IPS-18c (cell line): ENCODE data around the gene YPEL3.
A peak's percentile ranks its signal among the peaks of the same experiment; 100 is the strongest.
"Not testable (repeated sequence)": the region's sequence is repeated elsewhere in the genome, so short reads cannot be mapped to it uniquely, and the experiment has no call there.

Experiments
- H3K4me3 ChIP-seq: 2 replicates; pipeline ENCODE4 v1.7.0; 2013; ENCODE audit warnings: low read depth, mild to moderate bottlenecking, low read length, moderate library complexity; ENCODE audit not compliant: insufficient read depth
- H3K9me3 ChIP-seq: one replicate; pipeline ENCODE4 v1.6.1; 2013; ENCODE audit warnings: mild to moderate bottlenecking, low read length, moderate library complexity; ENCODE audit not compliant: control insufficient read depth, insufficient read depth

YPEL3 gene

GRCh38 chr16:30121741-30122571 is 25.9 kb upstream of the YPEL3 start:
- no peaks in the 10 kb centered on the region for H3K9me3 ChIP-seq
- peak overlapping the region; percentile 74 for H3K4me3 ChIP-seq

GRCh38 chr16:30120340-30121105 is 24.5 kb upstream of the YPEL3 start:
- no peaks in the 10 kb centered on the region for H3K9me3 ChIP-seq
- no peak overlapping the region for H3K4me3 ChIP-seq

DNA sequence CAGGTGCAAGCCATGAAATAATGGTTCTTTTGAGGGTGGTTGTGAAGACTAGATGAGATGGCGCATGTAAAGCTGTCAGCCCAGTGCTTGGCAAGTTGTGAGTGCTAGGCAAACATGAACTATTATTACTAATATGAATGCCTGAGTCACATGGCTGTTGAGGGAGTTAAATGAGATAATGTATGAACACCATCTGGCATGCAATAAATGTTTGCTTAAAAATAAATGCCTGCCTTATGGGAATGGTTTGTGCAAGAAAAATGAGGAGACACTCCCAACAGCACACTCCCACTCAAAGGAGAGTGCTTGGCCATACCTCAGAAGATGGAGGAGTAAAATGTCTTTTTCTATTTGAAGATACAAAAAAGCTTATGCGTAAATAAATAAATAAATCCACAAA is 23.4 kb upstream of the YPEL3 start:
- Histone ChIP-seq H3K9me3 (no peaks in the 10 kb centered on the region), H3K4me3 (no peak overlapping the region)

DNA sequence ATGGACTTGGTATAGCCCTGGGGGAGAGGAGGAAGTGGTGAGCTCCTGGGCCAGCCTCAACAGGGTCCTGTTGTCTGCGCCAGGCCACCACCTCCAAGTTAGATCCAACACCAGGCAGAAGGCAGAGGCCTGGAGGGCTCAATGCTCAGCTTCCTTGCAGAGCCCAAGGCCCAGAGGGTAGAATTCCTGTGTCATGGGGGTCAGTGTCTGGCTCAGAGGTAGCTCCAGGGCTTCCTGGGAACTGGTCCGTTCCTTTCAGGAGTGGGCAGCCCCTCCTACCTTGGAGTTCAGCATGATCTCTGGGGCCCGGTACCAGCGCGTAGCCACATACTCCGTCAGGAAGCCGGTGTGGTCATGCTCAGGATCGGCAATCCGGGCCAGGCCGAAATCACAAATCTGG is 21.8 kb upstream of the YPEL3 start:
- no peak overlapping the region for H3K4me3 ChIP-seq
- no peaks in the 10 kb centered on the region for H3K9me3 ChIP-seq

GRCh38 chr16:30116291-30117207 is 20.5 kb upstream of the YPEL3 start:
- no peak overlapping the region for H3K4me3 ChIP-seq

DNA sequence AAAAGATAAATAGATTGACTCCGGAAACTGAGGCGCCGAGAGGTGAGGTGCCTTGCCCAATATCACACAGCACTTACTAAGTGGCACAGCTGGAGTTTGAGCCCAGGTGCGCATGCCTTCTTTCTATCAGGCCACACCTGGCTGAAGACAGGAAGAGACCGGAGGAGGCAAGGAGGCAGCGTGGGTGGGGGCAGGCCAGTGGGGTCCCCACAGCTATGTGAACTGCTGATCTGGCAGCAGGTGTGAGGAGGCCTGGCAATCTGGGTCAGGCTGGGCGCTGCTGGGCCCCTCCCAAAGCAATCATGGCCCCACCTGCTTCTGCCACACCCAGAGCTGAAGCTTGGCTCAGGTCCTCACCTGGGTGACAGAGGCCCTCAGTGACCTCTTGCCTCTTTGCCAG is 19.2 kb upstream of the YPEL3 start:
- Histone ChIP-seq H3K4me3 (no peak overlapping the region), H3K9me3 (no peaks in the 10 kb centered on the region)

More at GRCh38 chr16:30116291-30117207, 20.5 kb upstream of the YPEL3 start:
- no peaks in the 10 kb centered on the region for H3K9me3 ChIP-seq

DNA sequence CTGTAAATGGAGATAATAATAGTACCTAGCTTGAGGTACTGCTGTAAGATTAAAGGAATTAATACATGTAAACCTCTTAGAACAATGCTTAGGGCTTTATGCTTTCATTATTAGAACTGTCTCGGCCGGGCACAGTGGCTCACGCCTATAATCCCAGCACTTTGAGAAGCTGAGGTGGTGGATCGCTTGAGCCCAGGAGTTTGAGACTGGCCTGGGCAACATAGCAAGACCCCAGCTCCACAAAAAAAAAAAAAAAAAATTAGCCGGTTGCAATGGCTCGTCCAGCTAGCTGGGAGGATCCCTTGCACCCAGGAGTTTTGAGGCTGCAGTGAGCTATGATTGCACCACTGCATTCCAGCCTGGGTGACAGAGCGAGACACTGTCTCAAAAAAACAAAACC is 18.8 kb upstream of the YPEL3 start:
- not testable (repeated sequence) for H3K9me3 ChIP-seq, H3K4me3 ChIP-seq

- no peak overlapping the region for H3K4me3 ChIP-seq
- no peaks in the 10 kb centered on the region for H3K9me3 ChIP-seq
Observed at GRCh38 chr16:30114411-30114810, 18.4 kb upstream of the YPEL3 start.

- H3K4me3 ChIP-seq, result no peak overlapping the region; the same call in 1 of the 2 replicates
- no peaks in the 10 kb centered on the region for H3K9me3 ChIP-seq
Observed at GRCh38 chr16:30113711-30114333, 17.8 kb upstream of the YPEL3 start.

GRCh38 chr16:30113031-30113710 is 17.2 kb upstream of the YPEL3 start, which contains the start of gene GDPD3:
Gene GDPD3, minus strand, starts transcription at chr16:30113537. Its CDS starts 59 bp downstream, at chr16:30113478.
- H3K4me3 ChIP-seq, result no peak within 1 kb of the TSS; the same call in 1 of the 2 replicates

DNA sequence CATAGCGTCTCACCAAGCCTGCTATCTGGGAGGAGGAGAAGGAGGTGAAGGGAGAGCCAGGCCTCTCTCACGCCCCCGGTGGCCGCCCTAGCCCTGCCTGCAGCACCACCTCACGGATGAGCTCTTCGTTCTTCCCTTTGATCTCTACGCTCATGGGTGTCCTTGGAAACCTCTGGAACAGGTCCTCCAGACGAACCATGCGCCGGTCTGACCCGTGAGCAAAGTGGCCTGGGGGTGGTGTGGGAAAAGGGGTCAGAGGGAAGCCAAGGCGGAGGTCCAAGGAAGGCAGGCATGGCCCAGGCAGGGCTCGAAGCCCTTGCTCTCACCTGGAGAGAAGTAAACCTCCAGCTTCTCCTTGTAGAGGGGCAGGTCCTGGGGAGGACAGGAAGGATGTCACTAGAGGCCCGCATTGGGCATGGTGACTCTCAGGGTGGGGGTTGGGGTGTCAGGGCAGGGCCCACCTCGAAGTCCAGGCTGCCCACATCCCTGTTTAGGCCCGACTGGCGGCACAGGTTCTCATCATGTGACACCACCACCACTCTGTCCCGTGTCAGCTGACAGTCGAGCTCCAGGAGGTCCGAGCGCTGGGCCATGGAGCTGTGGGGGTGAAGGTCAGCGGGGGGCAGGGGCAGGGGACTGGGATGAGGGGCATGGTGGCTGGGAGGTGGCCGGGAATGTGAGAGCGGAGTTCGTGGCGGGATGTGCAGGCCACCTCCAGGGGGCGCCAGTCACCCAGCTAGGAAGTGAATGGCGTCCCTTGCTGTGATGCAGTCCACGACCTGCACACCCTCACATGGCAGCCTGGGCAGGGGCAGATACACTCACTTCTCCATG is 16.4 kb upstream of the YPEL3 start:
- Histone ChIP-seq H3K4me3 (no peak overlapping the region), H3K9me3 (no peaks in the 10 kb centered on the region)

More at GRCh38 chr16:30113031-30113710, 17.2 kb upstream of the YPEL3 start, which contains the start of gene GDPD3:
- no peaks in the 10 kb centered on the region for H3K9me3 ChIP-seq

DNA sequence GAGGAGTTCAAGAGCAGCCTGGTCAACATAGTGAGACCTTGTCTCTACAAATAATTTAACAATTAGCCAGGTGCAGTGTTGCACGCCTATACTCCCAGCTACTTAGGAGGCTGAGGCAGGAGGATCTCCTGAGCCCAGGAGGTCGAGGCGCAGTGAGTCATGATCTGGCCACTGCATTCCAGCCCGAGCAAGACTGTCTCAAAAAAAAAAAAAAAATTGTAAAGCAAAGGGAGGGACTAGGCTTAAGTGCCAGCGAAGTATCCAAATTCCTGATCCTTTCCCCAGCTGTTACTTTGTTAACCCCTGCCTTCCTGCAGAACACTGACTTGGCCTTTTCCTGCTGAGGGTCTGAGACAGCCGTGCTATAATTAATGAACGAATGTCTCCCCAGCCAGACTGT is 14.6 kb upstream of the YPEL3 start:
- Histone ChIP-seq H3K9me3 (no peaks in the 10 kb centered on the region), H3K4me3 (no peak overlapping the region)

GRCh38 chr16:30108059-30108850 is 12.2 kb upstream of the YPEL3 start:
- H3K4me3 ChIP-seq, result no peak overlapping the region
- H3K9me3 ChIP-seq, result no peaks in the 10 kb centered on the region

GRCh38 chr16:30104492-30104891 is 8.5 kb upstream of the YPEL3 start:
- H3K9me3 ChIP-seq, result no peaks in the 10 kb centered on the region
- no peak overlapping the region for H3K4me3 ChIP-seq

GRCh38 chr16:30104090-30104489 is 8.1 kb upstream of the YPEL3 start:
- Histone ChIP-seq H3K9me3 (no peaks in the 10 kb centered on the region), H3K4me3 (no peak overlapping the region)
